ENCODE data around the gene SLC16A7. TPM values are rescaled to one million over a fixed set of nuclear protein-coding genes. Genes with fewer than 3 reads are reported as not detected.

Gene SLC16A7
- polyA plus RNA-seq, 1 of the 3 experiments (the other 2 are of a cell fraction), result not detected

- TF ChIP-seq FOSL2 (IDR thresholded peaks at IDR 0.05; ENCODE audit: borderline replicate concordance, low read depth), result no peak
- TF ChIP-seq TEAD4 (IDR thresholded peaks at IDR 0.05; ENCODE audit: borderline replicate concordance, insufficient read depth), result no peak
- no peak for TF ChIP-seq GATA2 (CRISPR knock-in tag; IDR thresholded peaks at IDR 0.05)
- TF ChIP-seq, protein P1, sequence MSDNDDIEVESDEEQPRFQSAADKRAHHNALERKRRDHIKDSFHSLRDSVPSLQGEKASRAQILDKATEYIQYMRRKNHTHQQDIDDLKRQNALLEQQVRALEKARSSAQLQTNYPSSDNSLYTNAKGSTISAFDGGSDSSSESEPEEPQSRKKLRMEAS (IDR thresholded peaks at IDR 0.05; ENCODE audit: low read depth), result no peak
- no peak for TF ChIP-seq TCF12 (IDR thresholded peaks at IDR 0.05)
- ChIA-PET POLR2A (no interaction called here), CTCF (no interaction called here)
- H3K79me2 ChIP-seq (ENCODE audit: insufficient read depth), result no peaks in the 10 kb centered on the region
- WGBS (ENCODE audit: low lambda C conversion rate), result 56% methylated on average over 2 of the region's 2 CpGs
- H4K20me1 ChIP-seq (ENCODE audit: insufficient read depth), result no peaks in the 10 kb centered on the region
- DNase-seq, result no peak
- no peaks in the 10 kb centered on the region for H3K4me1 ChIP-seq (ENCODE audit: control insufficient read depth in 1 of 2, insufficient read depth in 2 of 2, low read depth in 1 of 2, low read length in 1 of 2)
- H2AFZ ChIP-seq (ENCODE audit: low read depth), result no peak overlapping the region
- no peak overlapping the region for H3K4me3 ChIP-seq (ENCODE audit: low read depth in 2 of 2, low read length in 1 of 2)
- no peak overlapping the region for H3K4me2 ChIP-seq
- H3F3A ChIP-seq (replicated peaks; ENCODE audit: insufficient read depth), result no peaks in the 10 kb centered on the region
- H3K27ac ChIP-seq (ENCODE audit: low read depth in 2 of 2, low read length in 1 of 2), result no peak overlapping the region
- no peaks in the 10 kb centered on the region for H3K9me2 ChIP-seq
- no peaks in the 10 kb centered on the region for H3K36me3 ChIP-seq (replicated peaks in 1 of 2; ENCODE audit: control insufficient read depth in 1 of 2, insufficient read depth in 2 of 2, low read length in 1 of 2)
- no peaks in the 10 kb centered on the region for H3K9me3 ChIP-seq
- H3K9ac ChIP-seq, result no peak overlapping the region
- H3K27me3 ChIP-seq (ENCODE audit: insufficient read depth), result no peaks in the 10 kb centered on the region
These were observed 76.4 kb downstream of the SLC16A7 start for GRCh38 chr12:59672273-59672672.

DNA sequence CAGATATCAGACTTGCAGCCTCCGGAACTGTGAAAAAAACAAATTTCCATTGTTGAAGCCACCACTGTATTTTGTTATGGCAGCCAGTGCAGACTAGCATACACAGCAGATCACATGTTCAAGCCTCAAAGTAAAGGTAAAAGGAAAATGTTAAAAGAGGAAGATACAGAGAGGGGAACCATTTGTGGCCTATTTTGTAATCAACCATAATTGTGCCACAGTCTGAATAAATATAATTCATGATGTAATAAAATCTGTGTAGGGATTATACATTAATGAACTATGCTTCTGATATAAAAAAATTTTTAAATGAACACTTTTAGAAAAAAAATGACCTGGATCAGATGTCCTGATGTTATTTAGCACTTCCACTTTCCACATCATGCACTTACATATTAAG is 79.6 kb downstream of the SLC16A7 start:
- Histone ChIP-seq H3K27ac (ENCODE audit: low read depth in 2 of 2, low read length in 1 of 2) (no peak overlapping the region), H2AFZ (ENCODE audit: low read depth) (no peak overlapping the region), H3K4me3 (ENCODE audit: low read depth in 2 of 2, low read length in 1 of 2) (no peak overlapping the region), H3K9ac (no peak overlapping the region), H3F3A (replicated peaks; ENCODE audit: insufficient read depth) (no peaks in the 10 kb centered on the region), H4K20me1 (ENCODE audit: insufficient read depth) (no peaks in the 10 kb centered on the region), H3K9me2 (no peaks in the 10 kb centered on the region), H3K4me1 (ENCODE audit: control insufficient read depth in 1 of 2, insufficient read depth in 2 of 2, low read depth in 1 of 2, low read length in 1 of 2) (no peaks in the 10 kb centered on the region), H3K79me2 (ENCODE audit: insufficient read depth) (no peaks in the 10 kb centered on the region), H3K4me2 (no peak overlapping the region), H3K9me3 (no peaks in the 10 kb centered on the region), H3K36me3 (replicated peaks in 1 of 2; ENCODE audit: control insufficient read depth in 1 of 2, insufficient read depth in 2 of 2, low read length in 1 of 2) (no peaks in the 10 kb centered on the region), H3K27me3 (ENCODE audit: insufficient read depth) (no peaks in the 10 kb centered on the region)
- no peak for TF ChIP-seq YY1 (IDR thresholded peaks at IDR 0.05; ENCODE audit: low read depth)
- TF ChIP-seq NFIC (IDR thresholded peaks at IDR 0.05; ENCODE audit: borderline replicate concordance), result no peak
- no peak for TF ChIP-seq RXRA (IDR thresholded peaks at IDR 0.05; ENCODE audit: borderline replicate concordance, low read depth)
- no peak for TF ChIP-seq TCF12 (IDR thresholded peaks at IDR 0.05)
- no peak for TF ChIP-seq GATA2 (CRISPR knock-in tag; IDR thresholded peaks at IDR 0.05)
- TF ChIP-seq REST (IDR thresholded peaks at IDR 0.05; ENCODE audit: low read depth, low read length), result no peak
- no peak for TF ChIP-seq FOXJ3 (CRISPR knock-in tag; IDR thresholded peaks at IDR 0.05)
- TF ChIP-seq GABPA (IDR thresholded peaks at IDR 0.05; ENCODE audit: low read depth), result no peak
- TF ChIP-seq FOXM1 (IDR thresholded peaks at IDR 0.05; ENCODE audit: low read depth), result no peak
- no peak for TF ChIP-seq ELF1 (IDR thresholded peaks at IDR 0.05)
- no peak for TF ChIP-seq SIN3A (IDR thresholded peaks at IDR 0.05; ENCODE audit: borderline replicate concordance, low read depth, low read length)
- TF ChIP-seq, protein P2, sequence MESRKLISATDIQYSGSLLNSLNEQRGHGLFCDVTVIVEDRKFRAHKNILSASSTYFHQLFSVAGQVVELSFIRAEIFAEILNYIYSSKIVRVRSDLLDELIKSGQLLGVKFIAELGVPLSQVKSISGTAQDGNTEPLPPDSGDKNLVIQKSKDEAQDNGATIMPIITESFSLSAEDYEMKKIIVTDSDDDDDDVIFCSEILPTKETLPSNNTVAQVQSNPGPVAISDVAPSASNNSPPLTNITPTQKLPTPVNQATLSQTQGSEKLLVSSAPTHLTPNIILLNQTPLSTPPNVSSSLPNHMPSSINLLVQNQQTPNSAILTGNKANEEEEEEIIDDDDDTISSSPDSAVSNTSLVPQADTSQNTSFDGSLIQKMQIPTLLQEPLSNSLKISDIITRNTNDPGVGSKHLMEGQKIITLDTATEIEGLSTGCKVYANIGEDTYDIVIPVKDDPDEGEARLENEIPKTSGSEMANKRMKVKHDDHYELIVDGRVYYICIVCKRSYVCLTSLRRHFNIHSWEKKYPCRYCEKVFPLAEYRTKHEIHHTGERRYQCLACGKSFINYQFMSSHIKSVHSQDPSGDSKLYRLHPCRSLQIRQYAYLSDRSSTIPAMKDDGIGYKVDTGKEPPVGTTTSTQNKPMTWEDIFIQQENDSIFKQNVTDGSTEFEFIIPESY (IDR thresholded peaks at IDR 0.05; ENCODE audit: borderline replicate concordance, low read depth), result no peak
- no peak for TF ChIP-seq FOSL2 (IDR thresholded peaks at IDR 0.05; ENCODE audit: borderline replicate concordance, low read depth)
- TF ChIP-seq EZH2phosphoT487 (IDR thresholded peaks at IDR 0.05; ENCODE audit: borderline replicate concordance, low read depth), result no peak
- TF ChIP-seq MEF2A (IDR thresholded peaks at IDR 0.05; ENCODE audit: borderline replicate concordance, low read depth), result no peak
- TF ChIP-seq SMC3 (IDR thresholded peaks at IDR 0.05; ENCODE audit: low read depth, low read length), result no peak
- no peak for TF ChIP-seq JUND (IDR thresholded peaks at IDR 0.05)
- TF ChIP-seq MXI1 (IDR thresholded peaks at IDR 0.05; ENCODE audit: low read depth, low read length), result no peak
- POLR2A ChIA-PET, result no interaction called here
- no peak for DNase-seq
- CTCF ChIA-PET, result no interaction called here
- WGBS (ENCODE audit: low lambda C conversion rate), result 7% methylated on average over 1 of the region's 1 CpG

All from SK-N-SH (cell line).